H1 (cell line): ENCODE data around the gene TEAD3. TPM values are rescaled to one million over a fixed set of nuclear protein-coding genes. Genes with fewer than 3 reads are reported as not detected.

ENCODE experiments used
- CHD7 ChIP-seq: fragments of 300-600 bp; sonication (generic); IDR thresholded peaks from 2 replicates; pipeline ENCODE4 v1.7.1; 2012; ENCODE audit warnings: low read length, moderate library complexity, mild to moderate bottlenecking, inconsistent platforms; ENCODE audit not compliant: insufficient replicate concordance
- PHF8 ChIP-seq: fragments of 200-600 bp; sonication (generic); conservative IDR thresholded peaks from 2 replicates; pipeline ENCODE4 v1.7.1; 2012; ENCODE audit warnings: low read depth, mild to moderate bottlenecking, inconsistent platforms, low read length, moderate library complexity
- POLR2A ChIP-seq, 2 experiments: IDR thresholded peaks; 1 replicate in 1 of 2; 2 replicates in 1 of 2; pipeline ENCODE4 v1.6.1; 2011; ENCODE audit warnings: low read depth in 2 of 2, low read length in 2 of 2, mild to moderate bottlenecking in 2 of 2; ENCODE audit errors: control extremely low read depth in 1 of 2
- SAP30 ChIP-seq: fragments of 300-600 bp; sonication (generic); IDR thresholded peaks from 2 replicates; pipeline ENCODE4 v1.7.1; 2012; ENCODE audit warnings: low read length, moderate library complexity, mild to moderate bottlenecking, inconsistent platforms; ENCODE audit not compliant: insufficient read depth, insufficient replicate concordance
- TBP ChIP-seq: IDR thresholded peaks from 2 replicates; pipeline ENCODE4 v1.6.1; 2011; ENCODE audit warnings: low read depth, low read length, improper control_type of control experiment
- polyA plus RNA-seq, 7 experiments: library from polyadenylated mRNA; depleted of rRNA in 3 of 7; stranded (reverse) in 5 of 7; unstranded in 2 of 7; fragments of >200 nt in 5 of 7; fragments of 200-250 nt in 2 of 7; gene quantifications; 1 replicate in 5 of 7; 2 replicates in 1 of 7; 4 replicates in 1 of 7; pipeline versions ENCODE4 v1.2.1 to v1.2.3, GENCODE V29; 2011 to 2013; ENCODE audit warnings: missing spikeins in 2 of 7, mixed read lengths in 2 of 7
- total RNA-seq: library from RNA; stranded (reverse); fragmentation: NEBNext Ultra II Directional; extraction: Animal tissue kit (Norgen Biotek cat#: 25700); gene quantifications from 2 replicates; pipeline ENCODE4 v1.2.1, GENCODE V29; 2021

Gene TEAD3
- total and polyA plus RNA-seq, 2 of the 8 experiments (the other 6 are each of a cell fraction or from before 2014, with no cell fraction given) = 20.1 to 28.7 TPM

- TF ChIP-seq CHD7 (no peak), POLR2A (IDR thresholded peaks at IDR 0.05; ENCODE audit: control extremely low read depth in 1 of 2, low read depth in 2 of 2, low read length in 2 of 2) (no peak), PHF8 (no peak), TBP (no peak), SAP30 (no peak)
These were observed 21.3 kb downstream of the TEAD3 start (continued) for GRCh38 chr6:35475573-35475972.
